Esophagus (tissue), 2 donors: ENCODE results near the gene EFCAB12. TPM values are rescaled to one million over a fixed set of nuclear protein-coding genes. Genes with fewer than 3 reads are reported as not detected.
A peak's percentile ranks its signal among the peaks of the same experiment; 100 is the strongest.

ENCODE experiments used
- H3K27ac ChIP-seq, 2 donors: one replicate each; pipeline ENCODE4 v1.5.1; 2013; ENCODE audit warnings: low read depth in 2 of 2, mild to moderate bottlenecking in 2 of 2, inconsistent platforms in 1 of 2, low read length in 1 of 2, moderate library complexity in 1 of 2
- H3K27me3 ChIP-seq, 2 donors: one replicate each; pipeline ENCODE4 v1.6.1; 2013; ENCODE audit warnings: low read length in 2 of 2, control low read depth in 1 of 2, mild to moderate bottlenecking in 1 of 2; ENCODE audit not compliant: insufficient read depth in 2 of 2, control insufficient read depth in 1 of 2
- H3K36me3 ChIP-seq, 2 donors: one replicate each; pipeline ENCODE4 v1.6.1; 2013; ENCODE audit warnings: low read length in 1 of 2; ENCODE audit not compliant: control insufficient read depth in 2 of 2, insufficient read depth in 2 of 2
- H3K4me1 ChIP-seq, 2 donors: one replicate each; pipeline ENCODE4 v1.6.1; 2013; ENCODE audit warnings: low read length in 1 of 2; ENCODE audit not compliant: control insufficient read depth in 2 of 2, insufficient read depth in 2 of 2
- H3K4me3 ChIP-seq, 2 donors: one replicate each; pipeline ENCODE4 v1.5.1; 2013; ENCODE audit warnings: low read length in 2 of 2, mild to moderate bottlenecking in 2 of 2, low read depth in 1 of 2, moderate library complexity in 1 of 2
- H3K9me3 ChIP-seq, 2 donors: one replicate each; pipeline ENCODE4 v1.6.1; 2013; ENCODE audit warnings: mild to moderate bottlenecking in 2 of 2, low read depth in 1 of 2, low read length in 1 of 2, moderate library complexity in 1 of 2; ENCODE audit not compliant: control insufficient read depth in 2 of 2, insufficient read depth in 1 of 2
- WGBS, 2 donors: extraction: QIAGEN DNeasy Blood & Tissue Kit; methylation state at CpG; one replicate each; pipeline ENCODE4 v1.1.7; 2013; 5-methylcytosine and 5-hydroxymethylcytosine counted together
- polyA plus RNA-seq, 2 donors: library from polyadenylated mRNA; stranded (reverse); fragments of 200-250 nt; gene quantifications; one replicate each; pipeline ENCODE4 v1.2.3, GENCODE V29; 2013
- donor health status: healthy with polysubstance abuse.
- donor health status: Bipolar disorder and iron deficiency.

Gene EFCAB12
- polyA plus RNA-seq, 2 donors, result 0.02 to 0.08 TPM

DNA sequence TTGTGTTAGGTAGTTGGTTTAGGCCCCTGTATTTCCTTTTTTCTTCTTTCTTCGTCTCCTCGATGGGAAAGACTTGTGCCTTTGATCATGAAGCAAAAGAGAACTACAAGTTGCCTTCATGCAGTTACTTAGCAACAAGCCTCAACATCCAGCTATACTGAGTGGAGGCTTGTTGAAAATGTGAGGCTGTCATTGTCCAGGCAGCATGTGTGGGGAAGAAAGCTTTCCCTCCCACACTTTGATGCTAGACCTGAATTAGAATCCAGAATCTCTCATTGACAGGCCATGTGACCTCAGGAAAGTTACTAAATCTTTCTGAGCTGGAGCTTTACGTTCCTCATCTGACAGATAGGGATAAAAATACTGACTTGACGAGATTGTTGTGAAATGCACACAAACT lies 35.3 kb upstream of the EFCAB12 start:
- WGBS, 2 donors, result 80 to 86% methylated on average over 4 of the region's 4 CpGs
- Histone ChIP-seq H3K27ac (no peak overlapping the region), H3K27me3 (no peaks in the 10 kb centered on the region), H3K4me3 (no peak overlapping the region), H3K4me1 (no peaks in the 10 kb centered on the region), H3K36me3 (peaks cover 0 to 5% of the 10 kb centered on the region in 2 donors), H3K9me3 (no peaks in the 10 kb centered on the region)

GRCh38 chr3:129463094-129463493 lies 34.7 kb upstream of the EFCAB12 start:
- Histone ChIP-seq H3K9me3 (no peaks in the 10 kb centered on the region), H3K27ac (no peak overlapping the region), H3K4me3 (no peak overlapping the region), H3K4me1 (no peaks in the 10 kb centered on the region), H3K36me3 (peaks cover 0 to 5% of the 10 kb centered on the region in 2 donors), H3K27me3 (no peaks in the 10 kb centered on the region)
- WGBS, 2 donors, result 96 to 98% methylated on average over 3 of the region's 3 CpGs

GRCh38 chr3:129462361-129462968 lies 34.0 kb upstream of the EFCAB12 start:
- Histone ChIP-seq H3K27me3 (no peaks in the 10 kb centered on the region), H3K36me3 (peaks cover 0 to 5% of the 10 kb centered on the region in 2 donors), H3K9me3 (no peaks in the 10 kb centered on the region), H3K4me3 (no peak overlapping the region), H3K4me1 (no peaks in the 10 kb centered on the region), H3K27ac (no peak overlapping the region)
- WGBS, 2 donors, result 83 to 94% methylated on average over 3 of the region's 3 CpGs

GRCh38 chr3:129461461-129462146 lies 33.2 kb upstream of the EFCAB12 start:
- Histone ChIP-seq H3K4me3 (no peak overlapping the region), H3K4me1 (no peaks in the 10 kb centered on the region), H3K36me3 (peaks cover 3% of the 10 kb centered on the region in 2 donors), H3K27ac (peak overlapping the region in 1 of 2 donors; percentile 37), H3K9me3 (no peaks in the 10 kb centered on the region), H3K27me3 (no peaks in the 10 kb centered on the region)
- 80 to 85% methylated on average over 6 of the region's 6 CpGs for WGBS, 2 donors

- H3K36me3 ChIP-seq, result peaks cover 2 to 3% of the 10 kb centered on the region in 2 donors
- WGBS, 2 donors, result 77 to 83% methylated on average over 1 of the region's 1 CpG
- no peak overlapping the region for H3K27ac ChIP-seq
- H3K9me3 ChIP-seq, result no peaks in the 10 kb centered on the region
- no peak overlapping the region for H3K4me3 ChIP-seq
- no peaks in the 10 kb centered on the region for H3K27me3 ChIP-seq
- no peaks in the 10 kb centered on the region for H3K4me1 ChIP-seq
These were observed 32.6 kb upstream of the EFCAB12 start for GRCh38 chr3:129461022-129461421.

DNA sequence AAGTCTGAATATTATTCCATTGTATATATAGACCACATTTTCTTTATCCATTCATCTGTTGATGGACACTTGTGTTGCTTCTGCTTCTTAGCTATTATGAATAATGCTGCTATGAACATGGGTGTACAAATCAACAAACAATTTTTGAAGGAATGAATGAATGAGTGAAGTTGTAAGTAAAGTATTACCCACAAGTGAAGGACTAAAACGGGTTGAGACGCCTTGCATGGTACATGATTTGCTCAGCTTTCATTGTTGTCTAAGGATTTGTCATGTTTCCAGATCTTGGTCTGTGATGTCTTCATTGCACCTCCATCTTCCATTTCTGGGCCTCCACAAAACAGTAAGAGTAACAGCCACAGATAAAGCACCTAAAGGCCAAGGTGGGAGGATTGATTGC lies 32.1 kb upstream of the EFCAB12 start:
- H3K27me3 ChIP-seq, result no peaks in the 10 kb centered on the region
- H3K4me1 ChIP-seq, result no peaks in the 10 kb centered on the region
- peaks cover 2 to 3% of the 10 kb centered on the region in 2 donors for H3K36me3 ChIP-seq
- WGBS, 2 donors, result 90 to 91% methylated on average over 2 of the region's 2 CpGs
- no peak overlapping the region for H3K27ac ChIP-seq
- H3K4me3 ChIP-seq, result no peak overlapping the region
- no peaks in the 10 kb centered on the region for H3K9me3 ChIP-seq

DNA sequence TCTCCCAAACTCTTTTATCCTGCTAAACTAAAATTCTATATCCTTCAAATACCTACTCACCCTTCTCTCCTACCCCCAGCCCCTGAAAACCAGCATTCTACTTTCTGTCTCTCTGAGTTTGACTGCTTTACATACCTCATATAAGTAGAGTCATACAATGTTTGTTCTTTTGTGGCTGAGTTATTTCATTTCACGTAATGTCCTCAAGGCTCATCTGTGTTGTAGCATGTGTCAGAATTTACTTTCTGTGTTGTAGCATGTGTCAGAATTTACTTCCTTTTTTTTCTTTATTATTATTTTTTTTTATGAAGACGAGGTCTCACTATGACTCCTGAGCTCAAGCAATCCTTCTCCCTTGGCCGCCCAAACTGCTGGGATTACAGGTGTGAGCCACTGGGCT lies 31.7 kb upstream of the EFCAB12 start:
- WGBS, 2 donors, result 92 to 93% methylated on average over 3 of the region's 3 CpGs
- Histone ChIP-seq H3K36me3 (peaks cover 2 to 3% of the 10 kb centered on the region in 2 donors), H3K4me3 (no peak overlapping the region)

DNA sequence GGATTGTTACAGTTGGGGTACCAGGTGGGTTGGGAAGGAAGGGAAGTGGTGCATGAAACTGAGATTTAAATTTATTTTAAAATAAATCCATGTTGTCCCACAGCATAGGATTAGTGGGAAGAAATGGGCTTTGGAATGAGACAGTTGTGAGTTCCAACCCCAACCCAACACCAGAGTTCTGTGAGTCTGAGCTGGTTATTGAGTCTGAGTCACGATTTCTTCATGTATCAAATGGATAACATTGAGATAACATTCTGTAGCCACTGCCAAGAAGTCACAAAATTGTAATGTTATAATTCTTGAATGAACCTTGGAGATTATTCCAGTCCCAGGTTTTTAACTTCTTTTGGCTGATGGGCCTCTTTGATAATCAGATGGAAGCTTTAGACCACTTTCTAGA lies 25.3 kb upstream of the EFCAB12 start:
- H3K4me1 ChIP-seq, result no peaks in the 10 kb centered on the region
- no peak overlapping the region for H3K4me3 ChIP-seq
- 78 to 96% methylated on average over 1 of the region's 1 CpG for WGBS, 2 donors
- no peaks in the 10 kb centered on the region for H3K9me3 ChIP-seq
- no peak overlapping the region for H3K27ac ChIP-seq
- peaks cover 4 to 5% of the 10 kb centered on the region in 2 donors for H3K36me3 ChIP-seq
- no peaks in the 10 kb centered on the region for H3K27me3 ChIP-seq

More for the DNA sequence above, 31.7 kb upstream of the EFCAB12 start:
- Histone ChIP-seq H3K4me1 (no peaks in the 10 kb centered on the region), H3K27me3 (no peaks in the 10 kb centered on the region), H3K9me3 (no peaks in the 10 kb centered on the region), H3K27ac (no peak overlapping the region)

- H3K27me3 ChIP-seq, result no peaks in the 10 kb centered on the region
These were observed 21.1 kb upstream of the EFCAB12 start for GRCh38 chr3:129449279-129450115.

More at GRCh38 chr3:129449279-129450115, 21.1 kb upstream of the EFCAB12 start:
- Histone ChIP-seq H3K4me3 (no peak overlapping the region), H3K9me3 (no peaks in the 10 kb centered on the region), H3K36me3 (peaks cover under 1 to 3% of the 10 kb centered on the region in 2 donors), H3K4me1 (no peaks in the 10 kb centered on the region), H3K27ac (no peak overlapping the region)
- WGBS, 2 donors, result 66 to 68% methylated on average over 5 of the region's 5 CpGs
